ENCODE results near the gene ADAMTS2.

DNA sequence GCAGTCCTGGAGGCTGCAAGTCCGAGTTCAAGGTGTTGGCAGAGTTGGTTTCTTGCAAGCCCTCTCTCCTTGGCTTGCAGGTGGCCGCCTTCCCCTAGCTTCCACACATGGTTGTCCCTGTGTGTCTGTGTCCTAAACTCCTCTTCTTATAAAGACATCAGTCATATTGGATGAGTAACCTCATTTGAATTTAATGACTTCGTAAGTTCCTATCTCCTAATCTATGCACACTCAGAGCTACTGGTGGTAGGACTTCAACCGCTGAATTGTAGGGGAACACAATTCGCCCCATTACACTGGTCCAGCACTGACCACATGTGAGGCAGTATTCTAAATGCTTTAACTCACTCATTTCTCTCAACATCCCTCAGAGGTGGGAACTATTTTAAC, 25.9 kb upstream of the ADAMTS2 start:
- no peak for TF ChIP-seq EZH2 (IDR thresholded peaks at IDR 0.05; ENCODE audit: borderline replicate concordance, low read length)
- TF ChIP-seq CTCF (IDR thresholded peaks at IDR 0.05; ENCODE audit: low read length), result no peak

All from OCI-LY1 (cell line).